ENCODE measurements around the gene HSPA12B.

The HSPA12B gene

DNA sequence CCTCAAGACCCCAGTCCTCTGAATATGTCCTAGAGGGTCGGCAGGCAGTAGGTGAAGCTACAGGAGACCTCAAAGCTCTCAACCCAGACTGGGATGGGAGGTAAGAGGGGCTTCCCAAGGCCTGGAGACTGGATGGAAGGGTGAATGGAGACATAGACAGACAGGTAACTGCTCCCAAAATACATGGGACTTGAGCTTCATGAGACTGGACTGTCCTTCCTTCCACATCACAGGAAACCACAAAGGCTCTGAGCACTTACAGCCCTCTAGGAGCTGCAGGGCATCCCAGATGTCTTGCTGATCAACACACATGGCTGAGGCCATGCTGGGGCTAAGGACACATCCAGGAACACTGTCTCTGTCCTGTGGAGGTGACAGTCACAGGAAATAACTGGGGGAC lies 11.6 kb downstream of the HSPA12B start:
- no peak for DNase-seq (ENCODE audit: extremely low spot score, insufficient read length, low read depth)
- no peak for FAIRE-seq

DNA sequence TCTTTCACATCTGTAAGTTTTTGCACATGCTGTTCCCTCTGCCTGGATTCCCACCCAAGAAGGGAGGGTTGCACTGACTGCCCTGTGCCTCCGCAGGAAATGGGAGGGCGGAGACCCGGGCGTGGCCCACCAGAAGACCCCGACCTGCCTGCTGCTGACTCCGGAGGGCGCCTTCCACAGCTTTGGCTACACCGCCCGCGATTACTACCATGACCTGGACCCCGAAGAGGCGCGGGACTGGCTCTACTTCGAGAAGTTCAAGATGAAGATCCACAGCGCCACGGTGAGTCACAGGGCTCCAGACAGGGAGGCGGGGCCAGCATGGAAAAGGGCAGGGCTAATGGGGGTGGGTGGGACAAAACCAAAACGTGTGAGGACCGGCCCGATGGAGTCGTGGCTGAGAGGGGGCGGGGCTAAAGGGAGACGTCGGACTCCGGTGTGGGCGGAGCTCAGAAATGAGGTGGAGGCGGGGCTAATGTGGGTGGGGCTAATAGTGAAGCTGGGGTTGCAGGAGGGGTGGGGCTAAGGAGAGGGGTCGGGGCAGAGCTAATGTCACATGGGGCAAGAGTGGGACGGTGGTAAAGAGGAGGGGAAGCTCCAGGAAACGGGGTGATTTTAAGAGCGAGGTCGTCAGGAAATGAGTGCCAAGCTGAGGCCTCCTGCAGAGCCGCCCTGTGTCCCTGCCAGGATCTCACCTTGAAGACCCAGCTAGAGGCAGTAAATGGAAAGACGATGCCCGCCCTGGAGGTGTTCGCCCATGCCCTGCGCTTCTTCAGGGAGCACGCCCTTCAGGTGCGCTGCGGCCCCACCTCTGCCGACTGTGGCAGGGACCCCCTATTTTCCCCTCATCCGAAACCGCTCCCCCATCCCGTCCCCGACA lies 12.6 kb downstream of the HSPA12B start:
- DNase-seq (ENCODE audit: extremely low spot score, insufficient read length, low read depth) = peak; percentile 38
- FAIRE-seq = peak; percentile 68

DNA sequence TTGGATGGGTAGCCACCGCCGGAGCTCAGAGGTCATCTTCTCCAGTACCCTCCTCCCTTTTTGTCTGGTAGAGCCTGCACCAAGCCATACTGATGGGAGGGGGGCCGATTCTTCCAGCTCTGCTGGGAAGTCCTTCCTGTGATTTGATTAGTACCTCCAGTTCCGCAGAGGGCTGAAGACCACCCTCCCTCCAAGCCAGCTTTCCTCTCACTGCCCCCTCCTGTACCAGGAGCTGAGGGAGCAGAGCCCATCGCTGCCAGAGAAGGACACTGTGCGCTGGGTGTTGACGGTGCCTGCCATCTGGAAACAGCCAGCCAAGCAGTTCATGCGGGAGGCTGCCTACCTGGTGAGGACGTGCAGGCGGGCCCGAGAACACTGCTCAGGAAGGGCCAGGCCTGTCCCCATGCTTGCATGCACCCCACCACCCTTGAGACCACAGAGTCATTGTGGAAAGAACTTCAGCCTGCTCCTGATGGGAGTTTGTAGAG lies 13.2 kb downstream of the HSPA12B start:
- no peak for DNase-seq (ENCODE audit: extremely low spot score, insufficient read length, low read depth)
- FAIRE-seq = no peak

DNA sequence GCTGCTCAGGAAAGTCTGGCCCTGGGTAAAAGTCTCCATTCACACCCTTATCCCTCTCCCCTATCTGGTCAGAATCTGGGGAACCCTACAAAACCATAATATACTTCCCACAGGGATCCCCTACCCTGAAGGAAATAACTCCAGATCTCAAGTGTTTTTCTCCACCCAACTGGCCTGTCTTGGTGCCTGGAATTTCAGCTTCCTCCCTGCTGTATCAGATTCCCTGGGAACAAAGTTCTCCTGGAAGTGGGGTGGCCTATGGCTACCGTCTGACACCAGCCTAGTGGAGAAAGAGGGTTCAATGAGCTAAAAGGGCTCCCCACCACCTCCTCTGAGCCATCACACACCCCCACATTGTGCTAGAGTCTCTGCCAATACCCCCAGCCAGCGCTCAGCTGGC lies 15.0 kb downstream of the HSPA12B start:
- FAIRE-seq = no peak
- no peak for DNase-seq (ENCODE audit: extremely low spot score, insufficient read length, low read depth)

DNA sequence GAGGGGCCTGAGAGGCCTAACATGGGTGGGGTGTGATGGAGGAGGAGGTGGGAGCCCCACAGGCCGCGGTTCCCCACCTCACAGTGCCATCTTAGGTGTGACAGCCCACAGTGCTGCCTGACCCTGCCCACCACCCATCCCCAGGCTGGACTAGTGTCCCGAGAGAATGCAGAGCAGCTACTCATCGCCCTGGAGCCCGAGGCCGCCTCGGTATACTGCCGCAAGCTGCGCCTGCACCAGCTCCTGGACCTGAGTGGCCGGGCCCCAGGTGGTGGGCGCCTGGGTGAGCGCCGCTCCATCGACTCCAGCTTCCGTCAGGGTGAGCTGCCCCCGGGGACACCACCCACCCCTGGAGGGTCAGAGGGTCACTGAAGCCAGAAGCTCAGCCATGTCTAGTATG lies 15.6 kb downstream of the HSPA12B start:
- DNase-seq (ENCODE audit: extremely low spot score, insufficient read length, low read depth) = no peak
- FAIRE-seq = no peak

DNA sequence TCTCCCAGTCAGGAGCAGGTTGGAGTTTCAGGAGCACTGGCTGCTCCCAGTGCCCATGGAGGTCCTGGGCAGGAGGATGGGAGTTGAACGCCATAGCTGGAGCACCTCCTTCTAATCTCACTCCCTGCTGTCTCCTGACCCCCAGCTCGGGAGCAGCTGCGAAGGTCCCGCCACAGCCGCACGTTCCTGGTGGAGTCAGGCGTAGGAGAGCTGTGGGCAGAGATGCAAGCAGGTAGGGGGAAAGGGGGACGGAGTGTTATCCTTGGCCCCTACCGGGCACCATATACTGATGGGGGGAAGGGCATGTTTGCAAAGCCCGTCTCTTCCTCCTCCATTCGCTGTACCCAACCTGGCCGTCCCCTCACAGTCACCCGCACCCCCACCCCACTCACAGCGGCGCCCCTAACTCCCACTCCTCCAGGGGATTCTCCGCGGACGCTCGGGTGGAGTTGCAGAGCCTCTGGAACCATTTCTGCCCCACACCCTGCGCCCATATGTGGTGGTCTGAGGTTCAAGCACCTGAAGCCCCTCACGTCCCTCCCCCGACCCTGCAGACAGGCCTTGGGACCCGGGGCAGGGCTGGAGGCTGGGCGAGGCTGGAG lies 16.7 kb downstream of the HSPA12B start:
- FAIRE-seq (no peak), DNase-seq (ENCODE audit: extremely low spot score, insufficient read length, low read depth) (no peak)

DNA sequence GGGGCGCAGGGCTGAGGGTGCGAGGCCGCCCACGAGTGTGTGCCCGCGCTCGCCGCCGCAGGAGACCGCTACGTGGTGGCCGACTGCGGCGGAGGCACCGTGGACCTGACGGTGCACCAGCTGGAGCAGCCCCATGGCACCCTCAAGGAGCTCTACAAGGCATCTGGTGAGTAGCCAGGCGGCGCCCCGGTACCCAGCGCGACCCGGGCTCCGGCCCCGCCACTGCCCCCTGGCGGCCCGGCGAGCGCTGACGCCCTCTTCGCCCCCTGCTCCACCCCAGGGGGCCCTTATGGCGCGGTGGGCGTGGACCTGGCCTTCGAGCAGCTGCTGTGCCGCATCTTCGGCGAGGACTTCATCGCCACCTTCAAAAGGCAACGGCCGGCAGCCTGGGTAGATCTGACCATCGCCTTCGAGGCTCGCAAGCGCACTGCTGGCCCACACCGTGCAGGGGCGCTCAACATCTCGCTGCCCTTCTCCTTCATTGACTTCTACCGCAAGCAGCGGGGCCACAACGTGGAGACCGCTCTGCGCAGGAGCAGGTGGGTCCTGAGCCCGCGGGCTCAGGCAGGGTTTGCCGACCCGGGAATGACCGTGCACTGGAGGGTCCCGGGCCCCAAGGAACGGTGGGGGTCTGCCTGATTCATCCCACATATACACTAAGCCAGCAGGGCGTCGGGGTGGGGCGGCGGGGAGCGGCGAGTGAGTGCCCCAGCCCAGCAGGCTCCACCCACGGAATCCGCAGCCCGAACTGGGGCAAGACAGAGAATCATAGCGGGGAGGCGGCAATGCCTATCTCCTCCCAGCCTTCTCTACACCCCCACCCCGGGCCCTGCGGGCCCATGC lies 17.4 kb downstream of the HSPA12B start:
- peak; percentile 56 for DNase-seq (ENCODE audit: extremely low spot score, insufficient read length, low read depth)
- FAIRE-seq = no peak

DNA sequence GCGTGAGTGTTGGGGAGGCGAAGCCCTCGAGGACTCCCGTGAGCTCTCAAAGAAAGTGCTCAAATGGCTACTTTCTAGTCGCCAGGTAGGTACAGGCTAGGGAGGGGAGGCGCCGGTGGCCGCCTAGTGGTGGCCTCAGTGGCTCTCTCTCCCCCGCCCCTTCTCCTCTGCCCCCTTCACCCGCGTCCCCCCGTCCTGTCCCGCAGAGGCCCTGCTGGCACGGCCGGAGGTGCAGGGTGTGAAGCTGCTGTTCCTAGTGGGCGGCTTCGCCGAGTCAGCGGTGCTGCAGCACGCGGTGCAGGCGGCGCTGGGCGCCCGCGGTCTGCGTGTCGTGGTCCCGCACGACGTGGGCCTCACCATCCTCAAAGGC lies 18.8 kb downstream of the HSPA12B start:
- FAIRE-seq (no peak), DNase-seq (ENCODE audit: extremely low spot score, insufficient read length, low read depth) (no peak)

DNA sequence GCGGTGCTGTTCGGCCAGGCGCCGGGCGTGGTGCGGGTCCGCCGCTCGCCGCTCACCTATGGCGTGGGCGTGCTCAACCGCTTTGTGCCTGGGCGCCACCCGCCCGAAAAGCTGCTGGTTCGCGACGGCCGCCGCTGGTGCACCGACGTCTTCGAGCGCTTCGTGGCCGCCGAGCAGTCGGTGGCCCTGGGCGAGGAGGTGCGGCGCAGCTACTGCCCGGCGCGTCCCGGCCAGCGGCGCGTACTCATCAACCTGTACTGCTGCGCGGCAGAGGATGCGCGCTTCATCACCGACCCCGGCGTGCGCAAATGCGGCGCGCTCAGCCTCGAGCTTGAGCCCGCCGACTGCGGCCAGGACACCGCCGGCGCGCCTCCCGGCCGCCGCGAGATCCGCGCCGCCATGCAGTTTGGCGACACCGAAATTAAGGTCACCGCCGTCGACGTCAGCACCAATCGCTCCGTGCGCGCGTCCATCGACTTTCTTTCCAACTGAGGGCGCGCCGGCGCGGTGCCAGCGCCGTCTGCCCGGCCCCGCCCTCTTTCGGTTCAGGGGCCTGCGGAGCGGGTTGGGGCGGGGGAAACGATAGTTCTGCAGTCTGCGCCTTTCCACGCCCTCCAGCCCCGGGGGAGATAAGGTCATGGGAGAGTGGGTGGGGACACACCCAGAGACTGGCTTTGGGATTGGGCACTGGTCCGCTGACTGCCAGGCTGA lies 19.3 kb downstream of the HSPA12B start:
- no peak for FAIRE-seq
- no peak for DNase-seq (ENCODE audit: extremely low spot score, insufficient read length, low read depth)

DNA sequence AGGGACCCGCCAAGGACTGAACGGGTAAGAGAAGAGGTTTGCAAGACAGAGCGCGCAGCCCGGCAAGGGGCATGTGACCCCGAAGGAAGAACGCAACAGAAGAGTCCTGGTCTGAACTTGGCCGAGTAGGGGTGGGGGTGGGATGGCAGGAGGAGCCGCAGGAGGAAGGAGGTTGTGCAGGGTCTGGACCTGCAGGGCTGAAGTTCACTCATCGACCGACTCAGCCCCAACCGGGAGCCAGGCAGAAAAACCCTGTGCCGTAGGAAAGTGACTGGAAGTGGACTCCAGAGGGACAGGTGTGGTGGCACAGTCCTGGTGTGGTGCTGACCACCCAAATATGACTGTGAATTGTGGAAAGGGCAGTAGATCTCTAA lies 19.9 kb downstream of the HSPA12B start:
- DNase-seq (ENCODE audit: extremely low spot score, insufficient read length, low read depth) (no peak), FAIRE-seq (no peak)

DNA sequence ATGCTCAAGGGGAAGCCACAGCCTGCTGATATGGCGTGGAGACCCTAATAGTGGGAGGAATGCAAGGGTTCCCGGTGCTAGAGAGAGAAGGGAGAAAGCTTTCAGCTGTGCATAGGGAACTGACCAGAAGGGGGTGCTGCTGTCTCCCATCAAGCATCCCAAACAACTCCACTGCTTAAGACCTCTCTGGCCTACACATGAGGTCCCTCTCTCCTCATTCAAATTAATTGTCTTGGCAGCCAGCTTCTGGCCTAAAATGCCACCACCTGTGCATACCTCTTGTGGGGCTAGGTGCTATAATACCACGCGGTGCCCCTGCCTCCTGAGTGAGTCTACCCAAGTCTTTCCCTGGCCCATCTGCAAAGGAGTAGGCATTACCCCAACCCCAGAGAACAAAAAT lies 20.6 kb downstream of the HSPA12B start:
- peak; percentile 68 for FAIRE-seq
- peak; percentile 46 for DNase-seq (ENCODE audit: extremely low spot score, insufficient read length, low read depth)

DNA sequence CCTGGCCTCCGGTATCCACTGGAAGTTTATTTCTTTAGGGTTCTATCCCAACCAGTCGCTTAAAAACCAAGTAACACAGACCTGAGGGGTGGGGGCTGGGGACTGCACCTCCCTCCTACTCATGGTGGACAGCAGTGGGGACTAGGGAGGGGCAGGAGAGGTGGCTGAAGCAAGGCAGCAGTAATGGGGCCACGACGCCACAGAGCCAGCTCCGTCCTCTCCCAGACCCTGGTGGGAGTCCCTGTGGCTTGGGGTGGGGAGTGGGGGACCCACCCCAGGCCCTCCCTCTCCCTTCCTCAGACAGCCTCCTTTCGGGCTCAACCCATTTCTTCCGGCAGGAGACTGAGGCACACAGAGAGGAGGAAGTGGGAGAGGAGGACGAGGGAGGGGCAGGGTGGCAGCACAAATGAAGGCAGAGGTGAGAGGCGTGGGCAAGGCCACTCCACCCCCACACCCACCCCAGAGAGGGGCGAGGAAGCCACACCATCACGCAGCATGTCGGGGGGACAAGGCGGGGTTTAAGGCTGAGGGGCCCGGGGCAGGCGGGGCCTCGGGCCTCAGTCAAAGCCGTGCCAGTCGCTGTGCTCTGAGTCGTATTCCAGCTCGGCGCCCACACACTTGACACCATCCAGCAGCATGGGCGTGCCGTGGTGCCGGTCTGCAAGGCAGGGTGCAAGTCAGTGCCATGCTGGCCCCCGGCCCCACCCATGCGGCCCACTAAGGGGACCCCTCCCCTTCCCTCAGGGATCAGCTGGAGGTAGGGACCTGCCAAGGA lies 21.2 kb downstream of the HSPA12B start:
- DNase-seq (ENCODE audit: extremely low spot score, insufficient read length, low read depth) = no peak
- no peak for FAIRE-seq

DNA sequence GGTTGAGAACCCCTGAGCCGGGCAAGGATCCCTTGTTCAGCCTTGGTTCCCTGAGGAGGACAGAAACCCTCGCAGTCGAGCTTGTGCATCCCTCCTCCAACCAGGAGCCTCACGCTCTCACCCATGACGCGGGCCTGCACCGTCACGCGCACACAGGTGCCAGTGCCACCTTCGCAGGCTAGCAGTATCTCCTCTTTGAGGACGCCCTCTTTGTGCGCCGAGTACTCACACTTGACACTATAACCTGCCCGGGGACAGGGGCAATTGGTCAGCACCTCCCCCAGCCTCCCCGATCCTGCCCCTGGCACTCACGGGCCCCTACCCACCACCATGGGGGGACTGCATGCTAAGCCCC lies 21.8 kb downstream of the HSPA12B start:
- FAIRE-seq (no peak), DNase-seq (ENCODE audit: extremely low spot score, insufficient read length, low read depth) (no peak)

DNA sequence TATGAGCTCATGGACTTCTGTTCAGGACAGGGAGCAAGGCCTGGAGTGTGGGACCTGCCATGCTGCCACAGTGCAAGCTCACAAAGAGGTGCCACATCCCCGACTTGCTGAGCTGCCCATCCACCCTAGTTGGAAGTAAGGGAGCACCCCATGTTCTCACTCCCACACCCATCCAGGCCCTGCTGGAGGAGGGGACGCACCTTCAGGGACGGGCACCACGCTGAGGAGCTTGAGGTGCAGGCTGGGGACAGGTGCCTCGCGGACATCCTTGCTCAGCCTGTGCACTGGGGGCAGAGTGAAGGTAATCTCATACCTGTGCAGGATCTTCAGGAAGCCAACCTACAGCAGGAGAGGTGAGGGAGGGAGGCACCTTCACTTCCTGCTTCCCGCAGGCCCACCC lies 22.8 kb downstream of the HSPA12B start:
- no peak for FAIRE-seq

DNA sequence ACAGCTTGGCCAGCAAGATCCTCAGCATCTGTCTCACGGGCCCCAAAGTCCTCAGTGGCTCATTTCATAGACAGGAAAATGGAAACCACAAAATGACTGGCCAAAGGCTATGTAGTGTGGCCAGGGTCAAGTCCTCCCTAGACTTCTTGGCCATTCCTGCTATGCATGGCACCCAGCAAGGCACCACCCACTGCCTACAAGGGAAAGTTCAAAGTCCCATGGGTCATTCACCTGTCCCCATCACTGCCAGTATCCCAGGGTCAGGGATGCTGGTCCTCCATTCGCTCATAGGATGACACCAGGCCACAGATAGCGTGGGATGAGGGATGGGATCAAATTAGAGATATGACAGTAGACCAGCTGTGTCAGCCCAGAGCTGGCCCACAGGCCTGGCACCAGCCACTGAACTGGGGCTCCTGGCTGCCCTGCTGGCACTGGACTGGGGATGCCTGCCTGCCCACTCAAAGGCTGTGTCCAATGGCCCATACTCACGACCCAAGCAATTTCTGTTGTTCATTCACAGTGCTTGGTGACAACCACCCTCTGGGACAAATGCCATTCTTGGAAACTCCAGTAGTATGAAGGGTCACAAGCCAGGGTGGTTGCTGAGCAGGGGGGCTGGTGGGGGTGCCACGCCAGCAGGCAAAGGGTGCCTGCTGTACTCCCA lies 23.5 kb downstream of the HSPA12B start:
- no peak for DNase-seq (ENCODE audit: extremely low spot score, insufficient read length, low read depth)
- FAIRE-seq = no peak

More for the DNA sequence above, 22.8 kb downstream of the HSPA12B start:
- DNase-seq (ENCODE audit: extremely low spot score, insufficient read length, low read depth) = no peak

DNA sequence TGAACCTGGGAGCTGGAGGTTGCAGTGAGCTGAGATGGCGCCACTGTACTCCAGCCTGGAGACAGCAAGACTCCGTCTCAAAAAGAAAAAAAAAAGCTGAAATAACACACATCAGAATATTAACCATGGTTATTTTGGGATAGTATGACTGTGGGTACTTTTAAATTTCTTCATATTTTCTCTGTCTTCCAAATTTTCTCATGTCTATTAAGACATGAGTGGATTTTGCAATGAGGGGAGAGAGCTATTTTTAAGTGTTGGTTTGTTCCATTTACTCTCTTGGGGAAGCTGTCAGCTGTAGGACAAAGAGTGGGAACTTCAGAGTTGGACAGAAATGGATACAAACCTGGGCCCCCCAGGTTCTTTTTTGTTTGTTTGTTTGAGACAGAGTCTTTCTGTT lies 24.8 kb downstream of the HSPA12B start:
- DNase-seq (ENCODE audit: extremely low spot score, insufficient read length, low read depth) (no peak), FAIRE-seq (no peak)

DNA sequence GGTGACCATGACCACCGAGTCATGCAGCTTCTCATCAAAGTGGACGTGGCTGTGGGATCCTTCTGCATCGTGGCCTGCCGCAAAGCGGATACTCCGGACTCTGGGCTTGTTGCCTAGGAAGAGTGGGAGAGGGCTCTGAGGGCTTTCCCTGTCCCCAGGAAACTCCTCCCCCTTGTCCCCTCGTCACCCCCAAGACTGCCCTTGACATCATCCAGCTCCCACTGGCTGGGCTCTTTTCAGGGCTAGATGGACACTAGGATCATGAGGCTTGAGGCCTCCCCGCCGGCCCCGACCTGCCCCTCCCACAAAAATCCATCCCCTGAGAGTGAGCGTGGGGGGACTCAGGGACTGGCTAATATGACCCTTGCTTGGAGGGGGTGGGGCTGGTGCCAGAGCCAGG lies 26.1 kb downstream of the HSPA12B start:
- DNase-seq (ENCODE audit: extremely low spot score, insufficient read length, low read depth) = no peak
- no peak for FAIRE-seq

DNA sequence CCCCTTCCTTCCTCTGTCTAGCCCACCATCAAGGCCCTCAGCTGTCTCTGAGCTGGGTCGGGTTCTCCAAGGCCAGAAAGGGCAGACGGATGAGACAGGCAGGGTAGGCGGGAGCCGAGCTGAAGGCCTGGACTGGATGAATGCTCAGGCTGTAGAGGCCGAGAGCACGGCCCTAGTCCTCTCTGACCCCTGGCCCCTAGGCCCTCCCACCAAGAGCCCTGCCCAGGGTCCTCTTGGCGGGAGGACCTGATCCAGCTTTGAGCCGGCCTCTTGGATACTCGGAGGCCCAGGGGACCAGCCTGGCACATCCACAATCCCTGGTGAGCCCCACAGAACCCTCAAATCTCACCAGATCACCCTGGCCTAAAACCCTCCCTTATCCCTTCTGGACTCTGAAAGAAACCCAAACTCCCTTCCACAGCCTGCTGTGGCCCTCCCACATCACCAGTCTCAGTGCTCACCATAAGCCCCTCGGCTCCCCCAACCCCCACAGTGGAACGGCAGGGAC lies 26.9 kb downstream of the HSPA12B start:
- no peak for FAIRE-seq
- DNase-seq (ENCODE audit: extremely low spot score, insufficient read length, low read depth) = no peak

DNA sequence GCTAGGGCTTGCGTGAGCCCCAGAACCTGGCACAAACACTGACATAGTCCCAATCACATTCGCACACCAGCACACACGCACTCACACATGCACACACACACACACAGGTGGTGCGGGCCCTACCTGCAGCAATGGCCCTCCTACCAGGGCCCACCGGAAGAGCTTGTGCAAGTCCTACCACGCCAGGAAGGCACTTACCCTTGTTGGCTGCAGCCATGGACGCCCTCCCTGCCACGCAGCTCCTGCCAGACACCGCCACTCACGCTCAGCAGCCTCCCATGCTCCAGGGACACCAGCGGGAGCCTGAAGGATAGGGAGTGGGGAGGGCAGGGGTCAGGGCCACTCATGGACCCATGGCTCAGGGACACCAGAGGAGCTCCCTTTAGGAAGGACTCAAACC lies 27.4 kb downstream of the HSPA12B start:
- no peak for DNase-seq (ENCODE audit: extremely low spot score, insufficient read length, low read depth)

More for the DNA sequence above, 27.4 kb downstream of the HSPA12B start:
- no peak for FAIRE-seq
